Measurements from ENCODE around the gene PSMG2. TPM values are rescaled to one million over a fixed set of nuclear protein-coding genes. Genes with fewer than 3 reads are reported as not detected.
"Not testable (repeated sequence)": the region's sequence is repeated elsewhere in the genome, so short reads cannot be mapped to it uniquely, and the experiment has no call there.

The PSMG2 gene
- total RNA-seq, 1 donor from 2014 or later: 64.2 TPM

DNA sequence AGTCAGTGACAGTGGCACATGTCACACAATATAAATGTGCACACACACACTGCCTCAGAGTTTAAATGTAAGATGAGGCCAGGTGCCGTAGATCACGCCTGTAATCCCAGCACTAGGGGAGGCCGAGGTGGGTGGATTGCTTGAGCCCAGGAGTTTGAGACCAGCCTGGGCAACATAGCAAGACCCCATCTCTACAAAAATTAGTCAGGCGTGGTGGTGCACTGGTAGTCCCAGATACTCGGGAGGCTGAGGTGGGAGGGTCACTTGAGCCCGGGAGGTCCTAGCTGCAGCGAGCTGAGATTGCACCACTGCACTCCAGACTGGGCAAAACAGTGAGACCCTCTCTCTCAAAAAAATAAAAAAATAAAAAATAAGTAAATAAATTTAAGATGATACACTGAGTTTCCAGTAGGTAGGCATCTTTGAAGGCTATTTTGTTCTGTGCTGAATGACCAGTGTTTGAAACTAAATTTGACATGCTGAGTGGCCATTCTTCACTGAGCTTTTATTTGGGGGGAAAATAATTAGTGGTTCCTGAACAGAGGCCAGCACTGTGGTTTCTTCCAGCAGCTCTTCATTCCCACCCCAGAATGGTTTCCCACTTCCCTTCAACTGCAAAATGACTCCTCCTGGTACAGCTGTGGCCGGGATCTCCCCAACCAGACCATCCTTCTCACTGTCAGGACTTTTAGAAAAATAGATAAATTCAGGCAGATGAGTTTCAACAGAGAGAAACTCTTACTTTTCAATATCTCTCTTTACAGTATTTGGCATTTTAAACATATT lies 44.9 kb downstream of the PSMG2 start:
- Histone ChIP-seq H3K9me3 (ENCODE audit: control insufficient read depth in 3 of 3, low read length in 3 of 3) (no peaks in the 10 kb centered on the region), H3K36me3 (ENCODE audit: control insufficient read depth in 3 of 3, insufficient read depth in 3 of 3, low read length in 3 of 3) (no peaks in the 10 kb centered on the region), H3K4me1 (ENCODE audit: control insufficient read depth in 3 of 3, insufficient read depth in 3 of 3, low read length in 3 of 3) (no peaks in the 10 kb centered on the region), H3K27me3 (ENCODE audit: control insufficient read depth in 3 of 3, insufficient read depth in 3 of 3, low read length in 3 of 3) (peaks cover 0 to 2% (median 0%) of the 10 kb centered on the region in 3 donors), H3K4me3 (ENCODE audit: low read length in 3 of 3) (no peak overlapping the region), H3K27ac (ENCODE audit: low read depth, low read length) (no peak overlapping the region), H3K9ac (ENCODE audit: low read depth in 1 of 3, low read length in 3 of 3) (no peak overlapping the region)

DNA sequence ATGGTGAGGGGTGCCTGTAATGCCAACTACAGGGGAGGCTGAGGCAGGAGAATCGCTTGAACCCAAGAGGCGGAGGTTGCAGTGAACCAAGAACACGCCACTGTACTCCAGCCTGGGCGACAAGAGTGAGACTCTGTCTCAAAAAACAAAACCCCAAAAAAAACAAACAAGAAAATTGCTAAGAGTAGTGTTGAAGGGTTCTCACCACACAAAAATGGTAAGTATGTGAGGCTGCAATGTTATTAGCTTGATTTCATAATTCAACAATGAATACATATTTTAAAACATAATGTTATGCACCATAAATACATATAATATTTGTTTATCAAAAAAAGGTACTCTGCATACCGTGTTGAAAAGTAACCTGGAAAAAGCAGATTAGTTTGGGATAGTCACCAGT lies 45.8 kb downstream of the PSMG2 start:
- Histone ChIP-seq H3K27me3 (ENCODE audit: control insufficient read depth in 3 of 3, insufficient read depth in 3 of 3, low read length in 3 of 3) (peaks cover 0 to 2% (median 0%) of the 10 kb centered on the region in 3 donors), H3K4me3 (ENCODE audit: low read length in 3 of 3) (no peak overlapping the region), H3K27ac (ENCODE audit: low read depth, low read length) (no peak overlapping the region), H3K4me1 (ENCODE audit: control insufficient read depth in 3 of 3, insufficient read depth in 3 of 3, low read length in 3 of 3) (no peaks in the 10 kb centered on the region), H3K9me3 (ENCODE audit: control insufficient read depth in 3 of 3, low read length in 3 of 3) (no peaks in the 10 kb centered on the region), H3K9ac (ENCODE audit: low read depth in 1 of 3, low read length in 3 of 3) (no peak overlapping the region), H3K36me3 (ENCODE audit: control insufficient read depth in 3 of 3, insufficient read depth in 3 of 3, low read length in 3 of 3) (no peaks in the 10 kb centered on the region)

DNA sequence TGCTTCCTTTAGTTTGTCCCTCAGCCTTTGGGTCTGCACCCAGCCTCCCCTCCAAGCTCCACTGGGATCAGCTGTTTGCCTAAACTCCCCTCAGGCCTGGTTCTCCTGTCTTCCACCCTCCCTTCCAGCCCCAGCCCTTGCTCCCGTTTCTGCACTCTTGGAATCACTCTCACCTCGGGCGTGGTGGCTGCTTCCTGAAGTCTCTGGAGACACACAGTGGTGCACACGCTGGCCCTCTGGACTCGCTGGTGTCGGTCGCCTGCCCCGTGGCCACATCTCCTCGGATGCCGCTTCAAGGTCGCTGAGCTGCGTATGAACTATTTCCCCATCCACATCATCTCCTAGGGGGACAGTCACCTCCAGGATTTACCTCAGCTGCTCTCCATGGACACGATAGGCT lies 46.3 kb downstream of the PSMG2 start:
- H3K27ac ChIP-seq (ENCODE audit: low read depth, low read length): no peak overlapping the region
- H3K9me3 ChIP-seq (ENCODE audit: control insufficient read depth in 3 of 3, low read length in 3 of 3): no peaks in the 10 kb centered on the region
- H3K4me1 ChIP-seq (ENCODE audit: control insufficient read depth in 3 of 3, insufficient read depth in 3 of 3, low read length in 3 of 3): no peaks in the 10 kb centered on the region
- H3K36me3 ChIP-seq (ENCODE audit: control insufficient read depth in 3 of 3, insufficient read depth in 3 of 3, low read length in 3 of 3): no peaks in the 10 kb centered on the region
- H3K27me3 ChIP-seq (ENCODE audit: control insufficient read depth in 3 of 3, insufficient read depth in 3 of 3, low read length in 3 of 3): peaks cover 0 to 2% (median 0%) of the 10 kb centered on the region in 3 donors
- no peak overlapping the region for H3K9ac ChIP-seq (ENCODE audit: low read depth in 1 of 3, low read length in 3 of 3)
- no peak overlapping the region for H3K4me3 ChIP-seq (ENCODE audit: low read length in 3 of 3)

DNA sequence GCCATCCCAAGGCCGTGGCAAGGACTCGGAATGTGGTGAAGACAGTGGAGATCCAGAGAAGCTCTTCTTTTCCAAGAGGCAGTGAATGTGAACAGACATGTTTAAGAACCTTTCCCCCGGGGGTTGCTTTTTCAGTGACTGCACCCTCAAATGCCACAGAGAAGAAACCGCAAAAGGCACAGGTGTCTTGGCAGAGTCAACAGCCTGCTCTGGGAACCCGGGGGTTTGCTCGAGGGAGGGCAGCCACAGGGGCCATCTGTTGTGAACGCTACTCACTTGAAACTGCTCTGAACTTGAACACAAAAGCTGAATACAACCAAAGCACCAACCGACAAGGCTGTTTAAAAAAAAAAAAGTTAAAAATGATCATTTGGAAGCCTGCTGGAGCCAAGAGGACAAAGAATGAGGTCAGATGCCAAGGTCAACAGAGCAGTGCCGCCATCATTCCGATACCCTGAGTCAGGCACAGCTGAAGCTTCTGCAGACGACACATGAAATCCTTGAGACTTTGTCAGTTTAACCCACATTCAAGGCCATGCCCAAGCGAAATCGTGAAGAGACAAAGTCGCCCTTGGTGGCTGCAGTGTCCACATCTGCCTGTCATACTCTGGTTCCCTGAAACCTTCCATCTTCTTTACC lies 47.4 kb downstream of the PSMG2 start:
- no peaks in the 10 kb centered on the region for H3K36me3 ChIP-seq (ENCODE audit: control insufficient read depth in 3 of 3, insufficient read depth in 3 of 3, low read length in 3 of 3)
- H3K9ac ChIP-seq (ENCODE audit: low read depth in 1 of 3, low read length in 3 of 3): no peak overlapping the region
- H3K27ac ChIP-seq (ENCODE audit: low read depth, low read length): no peak overlapping the region
- no peaks in the 10 kb centered on the region for H3K4me1 ChIP-seq (ENCODE audit: control insufficient read depth in 3 of 3, insufficient read depth in 3 of 3, low read length in 3 of 3)
- H3K9me3 ChIP-seq (ENCODE audit: control insufficient read depth in 3 of 3, low read length in 3 of 3): no peaks in the 10 kb centered on the region
- H3K4me3 ChIP-seq (ENCODE audit: low read length in 3 of 3): no peak overlapping the region
- peaks cover 0 to 2% (median 0%) of the 10 kb centered on the region in 3 donors for H3K27me3 ChIP-seq (ENCODE audit: control insufficient read depth in 3 of 3, insufficient read depth in 3 of 3, low read length in 3 of 3)

DNA sequence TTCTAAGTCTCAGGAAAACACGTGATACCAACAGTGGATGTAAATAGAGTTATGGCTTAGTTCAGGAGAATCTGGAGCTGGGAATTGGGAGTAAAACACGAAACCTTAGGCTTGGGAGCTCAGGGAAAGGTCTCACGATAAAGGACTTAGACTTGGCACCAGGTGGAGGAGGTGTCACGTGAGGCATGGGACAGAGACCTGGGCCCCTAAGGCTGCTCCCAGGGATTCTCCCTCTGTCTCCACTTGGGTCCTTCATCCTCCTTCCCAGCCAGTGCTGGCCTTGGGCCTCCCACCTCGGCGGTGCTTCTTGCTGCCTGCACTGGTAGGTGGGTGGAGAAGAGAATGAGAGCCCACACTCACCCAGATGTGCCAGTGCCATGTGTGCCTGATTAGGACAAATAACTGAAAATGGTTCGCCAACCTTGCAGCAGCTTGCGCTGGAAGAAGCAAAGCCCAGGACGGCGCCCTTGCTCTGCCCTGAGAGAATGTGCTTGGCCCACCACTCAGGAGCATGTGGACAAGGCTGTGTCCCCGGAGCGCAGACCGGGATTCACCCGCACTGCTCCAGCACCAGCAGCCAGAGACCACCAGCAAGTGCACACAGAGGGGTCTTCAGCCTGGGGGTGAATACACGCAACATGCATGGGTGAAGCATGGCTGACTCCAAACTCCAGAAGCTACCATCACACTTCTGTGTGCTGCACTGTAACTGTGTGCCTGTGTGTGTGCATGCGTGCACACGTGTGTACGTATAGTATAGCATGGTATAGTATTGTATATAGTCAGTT lies 48.1 kb downstream of the PSMG2 start:
- Histone ChIP-seq H3K27me3 (ENCODE audit: control insufficient read depth in 3 of 3, insufficient read depth in 3 of 3, low read length in 3 of 3) (peaks cover 0 to 2% (median 0%) of the 10 kb centered on the region in 3 donors), H3K36me3 (ENCODE audit: control insufficient read depth in 3 of 3, insufficient read depth in 3 of 3, low read length in 3 of 3) (no peaks in the 10 kb centered on the region), H3K4me1 (ENCODE audit: control insufficient read depth in 3 of 3, insufficient read depth in 3 of 3, low read length in 3 of 3) (no peaks in the 10 kb centered on the region), H3K4me3 (ENCODE audit: low read length in 3 of 3) (no peak overlapping the region), H3K27ac (ENCODE audit: low read depth, low read length) (no peak overlapping the region), H3K9ac (ENCODE audit: low read depth in 1 of 3, low read length in 3 of 3) (no peak overlapping the region), H3K9me3 (ENCODE audit: control insufficient read depth in 3 of 3, low read length in 3 of 3) (no peaks in the 10 kb centered on the region)

DNA sequence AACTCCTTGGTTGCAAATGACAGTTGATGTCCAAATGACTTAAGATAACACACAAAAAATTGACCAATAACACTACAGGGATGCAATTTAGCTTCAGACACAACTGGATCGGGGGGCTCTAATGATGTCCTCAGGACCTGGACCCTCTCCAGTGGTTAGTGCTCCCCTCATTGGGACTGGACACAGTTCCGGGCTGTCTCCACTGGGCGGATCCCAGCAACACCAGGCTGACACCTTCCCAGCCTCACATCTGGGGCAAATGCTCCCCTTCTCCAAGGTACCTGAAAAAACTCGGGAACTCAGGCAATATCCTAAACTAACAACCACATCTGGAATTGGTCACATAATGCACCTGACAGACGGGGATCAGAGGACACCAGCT lies 48.7 kb downstream of the PSMG2 start:
- no peak overlapping the region for H3K9ac ChIP-seq (ENCODE audit: low read depth in 1 of 3, low read length in 3 of 3)
- no peaks in the 10 kb centered on the region for H3K4me1 ChIP-seq (ENCODE audit: control insufficient read depth in 3 of 3, insufficient read depth in 3 of 3, low read length in 3 of 3)
- H3K9me3 ChIP-seq (ENCODE audit: control insufficient read depth in 3 of 3, low read length in 3 of 3): no peaks in the 10 kb centered on the region
- no peaks in the 10 kb centered on the region for H3K36me3 ChIP-seq (ENCODE audit: control insufficient read depth in 3 of 3, insufficient read depth in 3 of 3, low read length in 3 of 3)
- H3K4me3 ChIP-seq (ENCODE audit: low read length in 3 of 3): no peak overlapping the region
- no peak overlapping the region for H3K27ac ChIP-seq (ENCODE audit: low read depth, low read length)
- peaks cover 0 to 2% (median 0%) of the 10 kb centered on the region in 3 donors for H3K27me3 ChIP-seq (ENCODE audit: control insufficient read depth in 3 of 3, insufficient read depth in 3 of 3, low read length in 3 of 3)

DNA sequence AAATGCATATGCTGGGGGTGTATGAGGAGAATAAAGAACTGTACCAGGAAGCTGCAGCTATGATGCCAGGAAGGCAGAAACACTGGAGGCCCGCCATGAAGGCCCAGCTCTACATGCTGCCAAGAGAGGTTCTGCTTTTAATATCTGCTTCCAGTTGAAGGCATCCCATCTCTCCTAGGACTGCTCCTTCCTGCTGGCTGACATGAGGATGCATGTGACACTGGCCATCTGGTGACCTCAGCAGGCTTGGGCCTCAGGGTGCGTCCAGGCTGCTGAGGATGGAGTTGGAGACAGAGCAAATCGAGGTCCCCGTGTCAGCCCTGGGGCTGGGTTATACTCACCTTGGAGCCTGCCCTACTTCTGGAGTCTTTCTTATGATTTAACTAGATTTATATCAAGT lies 49.0 kb downstream of the PSMG2 start:
- no peaks in the 10 kb centered on the region for H3K4me1 ChIP-seq (ENCODE audit: control insufficient read depth in 3 of 3, insufficient read depth in 3 of 3, low read length in 3 of 3)
- H3K4me3 ChIP-seq (ENCODE audit: low read length in 3 of 3): no peak overlapping the region
- no peaks in the 10 kb centered on the region for H3K9me3 ChIP-seq (ENCODE audit: control insufficient read depth in 3 of 3, low read length in 3 of 3)
- no peak overlapping the region for H3K9ac ChIP-seq (ENCODE audit: low read depth in 1 of 3, low read length in 3 of 3)
- H3K27me3 ChIP-seq (ENCODE audit: control insufficient read depth in 3 of 3, insufficient read depth in 3 of 3, low read length in 3 of 3): peaks cover 0 to 2% (median 0%) of the 10 kb centered on the region in 3 donors
- no peak overlapping the region for H3K27ac ChIP-seq (ENCODE audit: low read depth, low read length)
- H3K36me3 ChIP-seq (ENCODE audit: control insufficient read depth in 3 of 3, insufficient read depth in 3 of 3, low read length in 3 of 3): no peaks in the 10 kb centered on the region

DNA sequence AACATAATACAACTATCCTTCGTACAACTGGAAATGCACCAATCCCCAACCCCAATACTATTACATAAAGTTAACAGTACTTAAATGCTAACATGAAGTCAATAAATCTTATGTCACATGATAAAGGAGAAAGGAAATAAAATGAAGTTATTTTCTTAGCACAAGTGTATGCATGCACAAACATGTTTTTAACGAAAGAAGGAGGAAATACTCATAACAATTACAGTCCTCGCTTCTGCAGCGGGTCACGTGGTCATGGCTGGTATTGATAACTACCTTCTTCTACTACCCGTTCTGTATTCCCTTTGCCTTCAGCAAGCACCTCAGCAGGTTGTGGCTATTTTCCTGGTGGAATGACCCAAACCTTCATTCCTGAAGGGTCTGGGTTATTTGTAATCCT lies 51.7 kb downstream of the PSMG2 start:
- Histone ChIP-seq H3K27ac (ENCODE audit: low read depth, low read length) (no peak overlapping the region), H3K4me1 (ENCODE audit: control insufficient read depth in 3 of 3, insufficient read depth in 3 of 3, low read length in 3 of 3) (no peaks in the 10 kb centered on the region), H3K9me3 (ENCODE audit: control insufficient read depth in 3 of 3, low read length in 3 of 3) (no peaks in the 10 kb centered on the region), H3K36me3 (ENCODE audit: control insufficient read depth in 3 of 3, insufficient read depth in 3 of 3, low read length in 3 of 3) (no peaks in the 10 kb centered on the region), H3K4me3 (ENCODE audit: low read length in 3 of 3) (no peak overlapping the region), H3K27me3 (ENCODE audit: control insufficient read depth in 3 of 3, insufficient read depth in 3 of 3, low read length in 3 of 3) (peaks cover 0 to 2% (median 0%) of the 10 kb centered on the region in 3 donors), H3K9ac (ENCODE audit: low read depth in 1 of 3, low read length in 3 of 3) (no peak overlapping the region)

DNA sequence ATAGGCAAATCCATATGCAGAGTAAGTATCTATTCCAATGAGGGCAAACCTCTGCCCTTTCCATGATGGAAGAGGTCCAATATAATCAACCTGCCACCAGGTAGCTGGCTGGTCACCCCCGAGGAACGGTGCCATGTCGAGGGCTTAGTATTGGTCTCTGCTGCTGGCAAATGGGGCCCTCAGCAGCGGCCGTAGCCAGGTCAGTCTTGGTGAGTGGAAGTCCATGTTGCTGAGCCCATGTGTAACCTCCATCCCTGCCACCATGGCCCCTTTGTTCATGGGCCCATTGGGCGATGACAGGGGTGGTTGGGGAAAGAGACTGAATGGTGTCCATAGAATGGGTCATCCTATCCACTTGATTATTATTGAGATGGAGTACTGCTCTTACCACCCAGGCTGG lies 52.8 kb downstream of the PSMG2 start:
- H3K9ac ChIP-seq (ENCODE audit: low read depth in 1 of 3, low read length in 3 of 3); H3K4me3 ChIP-seq (ENCODE audit: low read length in 3 of 3); H3K27me3 ChIP-seq (ENCODE audit: control insufficient read depth in 3 of 3, insufficient read depth in 3 of 3, low read length in 3 of 3); H3K9me3 ChIP-seq (ENCODE audit: control insufficient read depth in 3 of 3, low read length in 3 of 3); H3K27ac ChIP-seq (ENCODE audit: low read depth, low read length); H3K36me3 ChIP-seq (ENCODE audit: control insufficient read depth in 3 of 3, insufficient read depth in 3 of 3, low read length in 3 of 3); H3K4me1 ChIP-seq (ENCODE audit: control insufficient read depth in 3 of 3, insufficient read depth in 3 of 3, low read length in 3 of 3): not testable (repeated sequence)

All from skeletal muscle tissue (tissue), 4 donors.